GM21526 (cell line): ENCODE data around the gene FBXW7.

ENCODE experiments used
- ATAC-seq: cut with Tn5 transposase; IDR thresholded peaks from one replicate; pipeline ENCODE4 v1.9.1; 2021; ENCODE audit warnings: moderate library complexity; ENCODE audit not compliant: unreplicated experiment, low FRiP score

The FBXW7 gene

DNA sequence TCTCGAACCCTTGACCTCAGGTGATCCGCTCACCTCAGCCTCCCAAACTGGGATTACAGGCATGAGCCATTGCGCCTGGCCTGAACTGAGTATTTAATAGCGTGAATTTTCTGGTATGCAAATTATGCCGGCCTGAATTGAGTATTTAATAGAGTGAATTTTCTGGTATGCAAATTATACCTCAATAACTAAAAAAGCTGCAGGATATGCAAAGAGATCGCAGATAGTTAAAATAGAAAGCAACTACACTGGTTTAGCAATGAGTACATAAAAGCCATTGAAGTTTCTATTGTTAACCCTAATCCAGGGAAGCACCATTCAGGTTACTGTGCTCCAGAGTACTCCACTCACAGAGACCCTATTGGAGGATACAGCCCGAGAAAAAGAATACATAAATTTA is 22.8 kb downstream of the FBXW7 start:
- no peak for ATAC-seq

DNA sequence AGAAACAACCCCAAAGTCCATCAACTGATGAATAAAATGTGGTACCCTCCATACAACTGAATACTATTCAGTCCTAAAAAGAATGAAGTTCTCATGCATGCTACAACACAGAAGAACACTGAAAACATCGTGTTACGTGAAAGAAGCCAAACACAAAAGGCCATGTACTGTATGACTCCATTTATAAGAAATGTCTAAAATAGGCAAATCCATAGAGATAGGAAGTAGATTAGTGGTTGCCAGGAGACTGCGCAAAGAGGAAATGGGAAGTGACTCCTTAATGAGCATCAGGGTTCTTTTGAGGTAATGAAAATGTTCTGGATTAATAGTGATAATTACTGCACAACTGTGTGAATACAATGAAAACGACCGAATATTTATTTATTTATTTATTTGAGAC is 23.4 kb downstream of the FBXW7 start:
- ATAC-seq: no peak

DNA sequence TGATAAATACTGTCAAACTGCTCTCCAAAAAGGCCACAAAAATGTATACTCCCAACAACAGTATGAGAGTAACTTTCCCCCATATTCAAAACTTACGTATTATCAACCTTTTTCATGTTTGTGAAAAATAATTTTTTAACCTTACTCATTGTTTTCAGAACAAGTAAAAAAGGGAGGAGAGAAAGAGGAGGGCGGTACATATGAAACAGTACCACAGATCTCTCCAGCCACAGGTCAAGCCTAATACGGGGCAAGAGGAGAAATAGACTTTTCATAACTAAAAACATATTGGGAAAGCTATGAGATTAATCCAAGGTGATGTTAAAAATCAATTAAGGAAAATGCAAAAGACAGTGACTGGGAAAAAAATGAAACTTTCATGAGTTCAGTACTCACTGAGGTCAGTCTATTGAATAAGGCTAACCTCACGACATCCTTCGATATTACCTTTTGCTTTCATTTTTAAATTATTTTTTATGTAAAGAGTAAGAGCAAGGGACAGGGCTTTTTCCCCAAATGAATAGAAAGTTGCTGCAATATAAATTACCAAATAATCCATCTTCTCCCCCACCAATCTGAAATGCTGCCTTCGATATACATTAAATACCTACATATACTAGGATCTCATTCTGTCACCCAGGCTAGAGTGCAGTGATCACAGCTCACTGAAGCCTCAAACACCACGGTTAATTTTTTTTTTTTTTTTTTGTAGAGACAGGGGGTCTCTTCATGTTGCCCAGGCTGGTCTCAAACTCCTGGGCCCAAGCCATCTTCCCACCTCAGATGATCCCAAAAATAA is 25.3 kb downstream of the FBXW7 start:
- peak; percentile 43 for ATAC-seq

DNA sequence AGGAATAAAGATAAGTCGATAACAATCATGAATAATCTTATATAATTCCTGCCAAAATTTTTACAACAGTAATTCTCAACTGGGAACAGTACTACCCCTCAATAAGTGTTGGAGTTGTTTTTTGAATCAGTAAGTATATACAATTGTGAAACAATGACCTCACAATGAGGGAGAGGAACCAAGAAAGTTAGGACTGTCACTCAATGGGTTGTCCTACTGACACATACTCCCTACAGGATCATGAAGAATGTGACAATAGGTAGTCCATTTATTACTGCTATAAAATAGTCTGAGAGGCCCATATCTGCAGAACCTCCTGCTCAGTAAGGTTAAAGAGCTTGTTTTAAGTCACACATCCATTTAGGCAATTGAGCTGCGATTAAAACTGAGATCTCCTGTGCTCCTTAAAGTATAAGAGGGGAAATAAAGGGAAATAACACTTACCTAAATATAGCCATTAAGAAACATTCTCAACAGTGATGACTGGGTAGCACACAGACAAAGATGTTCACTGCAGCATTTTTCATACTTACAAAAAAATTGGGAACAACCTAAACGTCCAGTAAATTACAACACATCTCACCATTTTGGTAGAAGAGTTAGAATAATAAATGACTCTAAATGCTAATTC is 26.2 kb downstream of the FBXW7 start:
- no peak for ATAC-seq

DNA sequence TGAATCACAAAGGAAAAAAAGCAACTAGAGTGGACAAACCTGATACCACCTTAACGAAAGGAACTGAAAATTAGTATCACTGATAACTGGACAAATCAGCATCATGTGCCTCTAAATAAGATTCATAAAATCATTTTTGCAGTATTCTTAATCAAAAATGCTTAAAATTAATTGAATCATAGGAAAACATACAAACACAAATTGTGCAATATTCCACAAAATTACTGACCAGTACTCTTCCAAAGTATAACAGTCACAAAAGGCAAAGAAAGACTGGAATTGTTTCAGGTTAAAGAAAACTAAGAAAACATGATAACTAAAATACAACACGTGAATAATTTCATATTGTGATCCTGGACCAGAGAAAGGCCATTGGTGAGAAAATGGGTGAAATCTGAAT is 27.1 kb downstream of the FBXW7 start:
- no peak for ATAC-seq

DNA sequence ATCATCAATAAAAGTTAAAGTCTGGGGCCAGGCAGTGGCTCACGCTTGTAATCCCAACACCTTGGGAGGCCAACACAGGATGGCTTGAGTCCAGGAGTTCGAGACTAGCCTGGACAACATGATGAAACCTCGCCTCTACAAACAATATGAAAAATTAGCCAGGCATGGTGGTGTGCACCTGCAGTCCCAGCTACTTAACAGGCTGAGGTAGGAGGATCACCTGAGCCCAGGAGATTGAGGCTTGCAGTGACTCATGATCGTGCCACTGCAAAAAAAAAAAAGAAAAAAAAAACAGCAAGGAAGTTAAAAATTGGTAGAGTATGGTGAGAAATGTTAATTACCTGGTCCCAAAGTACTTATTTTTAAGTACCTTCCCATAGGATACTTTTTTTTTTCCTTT is 27.5 kb downstream of the FBXW7 start:
- no peak for ATAC-seq

DNA sequence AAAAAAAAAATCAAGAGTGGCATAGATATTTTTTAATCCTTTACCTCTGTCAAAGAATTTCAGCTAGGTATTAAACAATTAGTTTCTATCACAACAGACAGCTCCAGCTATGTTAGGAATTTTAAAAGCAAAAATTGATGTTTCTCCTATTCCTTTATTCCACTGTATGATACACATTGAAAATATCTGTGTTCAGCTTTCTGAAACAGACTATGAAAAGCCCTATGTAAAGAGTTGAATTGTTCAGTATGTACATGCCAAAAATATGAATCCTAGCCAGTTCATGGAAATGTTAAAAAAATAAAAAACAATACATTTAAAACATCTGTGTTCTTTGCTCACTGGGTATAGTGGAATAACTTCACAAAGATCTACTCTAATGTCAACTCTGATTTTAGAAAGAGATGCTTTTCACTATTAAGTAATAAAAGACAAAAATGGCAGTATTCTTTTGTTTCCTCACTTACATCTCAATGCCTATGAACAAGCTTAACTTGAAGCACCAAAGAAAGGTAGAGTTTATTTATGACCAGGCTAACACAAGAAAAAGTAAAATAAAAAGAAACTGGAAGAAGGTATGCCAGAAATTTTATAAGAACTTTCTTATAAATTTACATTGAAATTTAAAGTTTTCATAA is 32.1 kb downstream of the FBXW7 start:
- no peak for ATAC-seq

DNA sequence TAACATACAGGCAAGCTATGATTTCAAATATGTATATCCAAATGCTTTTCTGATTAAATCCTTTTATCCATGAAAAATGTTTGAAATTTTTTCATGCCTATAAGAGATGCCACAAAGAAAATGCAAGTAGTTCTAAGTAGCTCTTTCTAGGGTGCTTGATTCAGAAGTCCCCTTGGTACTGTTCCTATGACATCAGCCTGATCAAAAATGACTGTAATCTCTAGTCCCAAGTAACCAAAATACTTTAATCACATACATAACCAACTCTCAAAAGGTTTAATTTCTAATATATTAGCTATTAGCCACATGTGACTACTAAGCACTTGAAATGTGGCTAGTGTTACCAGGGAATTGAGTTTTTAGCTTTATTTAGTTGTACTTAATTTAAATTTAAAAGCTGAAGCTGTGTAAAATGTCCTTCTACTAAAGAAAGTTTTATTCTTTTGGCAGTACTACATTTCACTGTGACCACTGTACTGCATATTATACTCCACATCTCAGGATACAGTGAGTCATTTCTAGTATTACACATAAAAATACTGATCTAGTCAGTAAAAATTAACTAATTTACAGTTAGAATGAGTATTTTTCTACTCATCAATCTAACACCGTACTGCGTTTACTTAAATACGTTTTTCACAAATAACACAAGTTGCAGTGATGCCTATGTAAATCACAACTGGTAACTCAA is 33.9 kb downstream of the FBXW7 start:
- no peak for ATAC-seq

DNA sequence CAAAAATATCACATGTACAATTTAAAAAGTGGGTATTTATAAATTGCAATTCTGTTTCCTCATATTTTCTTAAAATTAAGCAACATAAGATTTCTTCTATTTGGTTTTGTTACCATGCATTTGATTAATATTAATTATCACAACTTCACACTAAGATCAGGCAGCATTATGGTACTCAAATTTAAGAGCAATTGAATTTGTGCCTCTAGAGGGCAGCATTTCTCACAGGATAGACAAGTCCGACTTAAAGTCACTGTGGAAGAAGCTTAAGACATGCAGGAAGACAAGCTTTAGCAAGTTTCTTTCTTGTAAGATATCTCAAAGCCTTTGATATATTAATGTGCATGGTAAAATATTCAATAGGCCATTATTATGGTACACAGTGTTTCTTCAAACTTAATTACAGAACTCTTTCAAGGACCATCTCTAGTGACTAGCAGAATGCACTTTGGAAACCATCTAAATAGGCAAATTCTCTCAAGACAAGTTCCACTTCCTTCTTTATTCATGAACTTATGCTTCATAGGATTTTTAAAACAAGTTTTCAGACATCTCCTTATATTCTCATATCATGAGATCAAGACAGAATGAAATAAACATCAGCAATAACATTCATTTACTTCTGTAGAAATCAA is 35.0 kb downstream of the FBXW7 start:
- peak; percentile 65 for ATAC-seq

DNA sequence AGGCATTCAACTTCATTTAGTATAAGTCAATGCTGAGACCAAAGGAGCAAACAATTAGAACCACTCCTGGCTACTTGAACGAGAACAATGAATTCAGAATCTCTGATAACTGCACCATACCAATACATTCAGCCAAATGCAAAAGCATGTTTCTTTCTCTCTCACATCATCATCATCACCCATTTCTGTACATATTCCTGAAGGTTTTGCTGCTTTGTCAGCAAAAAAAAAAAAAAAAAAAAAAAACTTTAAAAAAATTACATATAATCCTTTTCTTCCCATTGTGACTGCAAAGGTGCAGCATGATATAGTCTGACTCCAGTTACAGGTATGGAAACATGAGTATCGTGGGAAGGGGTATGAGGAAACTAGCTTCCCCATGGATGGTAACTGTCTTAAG is 35.6 kb downstream of the FBXW7 start:
- no peak for ATAC-seq

DNA sequence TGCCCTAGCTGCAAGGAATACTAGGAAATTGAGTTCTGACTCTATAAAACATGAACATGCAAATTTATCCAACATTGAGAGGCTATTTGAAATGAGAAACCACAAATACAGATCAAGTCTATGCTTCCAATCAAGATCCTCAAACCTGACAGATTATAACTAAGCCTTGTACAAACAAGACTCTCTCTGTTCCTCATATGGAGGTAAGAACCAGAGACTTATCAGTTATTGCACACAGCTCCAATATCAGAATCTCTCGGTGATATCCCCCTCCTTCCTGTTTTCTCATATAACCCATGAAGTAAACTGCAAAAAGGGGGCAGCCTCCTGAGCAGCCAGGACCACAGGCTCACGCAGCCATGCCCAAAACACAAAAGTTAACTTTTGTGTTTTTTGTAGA is 36.5 kb downstream of the FBXW7 start:
- no peak for ATAC-seq

DNA sequence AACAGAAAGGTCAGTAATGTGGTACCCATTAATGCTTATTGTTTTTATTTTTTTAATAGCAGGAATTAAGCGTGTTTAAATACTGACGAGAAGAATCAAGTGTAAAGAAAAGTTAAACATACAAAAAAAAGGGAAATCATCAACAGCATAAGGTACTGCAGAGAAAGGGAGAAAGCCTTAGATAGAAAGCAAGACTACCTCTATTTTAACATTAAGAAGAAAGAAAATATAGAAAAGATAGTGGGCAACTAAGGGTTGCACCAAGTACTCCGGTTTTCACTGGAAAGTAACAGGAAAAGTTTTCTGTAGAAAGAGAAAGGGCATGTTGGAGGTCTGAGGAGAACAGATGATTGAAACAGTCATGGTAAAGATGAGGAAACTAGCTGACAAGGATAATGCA is 41.9 kb downstream of the FBXW7 start:
- ATAC-seq: no peak

DNA sequence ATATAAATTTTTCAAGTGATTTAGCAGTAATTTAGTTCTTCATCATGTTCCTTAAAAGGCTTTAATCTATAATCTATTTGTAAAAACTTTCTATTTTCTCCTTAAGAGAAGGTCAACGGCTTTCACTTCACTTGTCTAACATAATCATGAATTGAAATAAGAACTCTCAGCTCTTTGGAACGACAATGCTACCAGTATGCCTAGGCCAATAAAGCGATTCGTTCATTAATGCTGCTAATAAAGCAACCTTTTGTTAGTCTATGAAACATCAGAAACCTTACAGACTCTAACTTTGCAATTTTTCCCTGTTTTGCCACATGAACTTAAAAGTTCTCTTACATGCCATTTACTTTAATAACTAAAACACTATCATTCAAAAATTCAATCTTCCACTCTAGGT is 47.6 kb downstream of the FBXW7 start:
- ATAC-seq: no peak

DNA sequence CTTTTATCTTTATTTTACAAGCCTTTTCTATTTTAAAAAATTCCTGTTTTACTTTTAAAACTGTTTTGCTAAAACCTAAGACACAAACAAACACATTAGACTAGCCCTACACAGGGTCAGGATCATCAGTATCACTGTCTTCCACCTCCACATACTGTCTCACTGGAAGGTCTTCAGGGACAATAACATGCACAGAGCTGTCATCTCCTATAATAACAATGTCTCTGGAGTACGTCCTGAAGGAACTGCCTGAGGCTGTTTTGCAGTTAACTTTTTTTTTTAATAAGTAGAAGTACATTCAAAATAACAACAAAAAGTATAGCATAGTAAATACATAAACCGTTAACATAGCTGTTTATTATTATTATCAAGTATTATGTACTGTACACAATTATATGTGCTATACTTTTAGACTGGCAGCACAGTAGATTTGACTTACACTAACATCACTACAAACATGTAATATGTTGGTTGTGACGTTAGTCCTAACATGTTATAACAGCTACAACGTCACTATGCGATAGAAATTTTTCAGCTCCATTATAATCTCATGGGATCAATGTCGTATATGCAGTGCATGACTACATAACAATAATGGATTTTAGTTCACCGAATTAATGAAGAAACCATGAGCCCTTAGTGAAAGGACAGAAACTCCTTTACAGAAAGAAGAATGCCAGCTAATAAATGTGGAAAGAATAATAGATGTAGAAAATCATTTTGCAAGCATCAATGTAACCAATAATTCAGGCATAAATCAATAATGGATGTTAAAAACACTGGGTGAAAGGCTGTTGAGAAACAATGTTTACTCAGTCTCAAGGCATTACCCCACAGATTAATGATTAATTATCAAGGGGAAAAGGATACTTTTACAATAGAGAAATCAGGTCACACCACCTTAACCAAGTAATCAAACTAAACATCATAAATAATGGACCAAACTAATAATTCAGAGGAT is 49.2 kb downstream of the FBXW7 start:
- no peak for ATAC-seq

DNA sequence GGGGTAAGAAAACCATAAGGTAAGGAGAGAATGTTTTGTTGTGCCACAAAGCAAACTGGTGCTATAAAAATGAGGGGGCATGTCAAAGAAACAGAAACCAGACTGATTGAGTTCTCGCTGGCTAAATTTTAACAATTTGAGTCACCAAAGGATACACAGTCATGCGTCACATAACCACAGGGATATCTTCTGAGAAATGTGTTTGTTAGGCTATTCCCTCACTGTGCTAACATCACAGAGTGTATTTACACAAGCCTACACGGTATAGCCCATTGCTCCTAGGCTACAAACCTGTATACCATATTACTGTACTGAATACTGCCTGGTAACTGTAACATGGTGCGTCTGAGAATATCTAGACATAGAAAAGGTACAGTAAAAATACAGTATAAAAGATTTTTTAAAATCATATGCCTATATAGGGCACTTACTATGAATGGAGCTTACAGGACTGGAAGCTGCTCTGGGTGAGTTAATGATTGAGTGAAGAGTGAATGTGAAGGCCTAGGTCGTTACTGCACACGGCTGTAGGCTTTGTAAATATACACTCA is 50.1 kb downstream of the FBXW7 start:
- ATAC-seq: peak; percentile 96

DNA sequence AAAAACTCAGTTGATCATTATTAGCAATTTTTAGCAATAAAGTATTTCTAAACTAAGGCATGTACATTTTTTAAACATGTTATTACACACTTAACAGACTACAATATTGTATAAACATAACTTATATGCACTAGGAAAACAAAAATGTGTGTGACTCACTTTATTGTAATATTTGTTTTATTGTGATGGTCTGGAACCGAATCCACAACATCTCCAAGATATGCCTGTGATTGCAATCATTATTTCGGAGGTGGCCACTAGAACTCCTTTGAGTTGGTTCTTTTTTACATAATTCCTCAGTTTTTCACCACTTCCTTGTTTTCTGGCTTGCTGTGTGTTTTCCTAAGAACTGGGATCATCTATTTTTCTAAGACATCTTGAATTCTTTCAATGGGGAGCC is 53.7 kb downstream of the FBXW7 start:
- ATAC-seq: no peak

DNA sequence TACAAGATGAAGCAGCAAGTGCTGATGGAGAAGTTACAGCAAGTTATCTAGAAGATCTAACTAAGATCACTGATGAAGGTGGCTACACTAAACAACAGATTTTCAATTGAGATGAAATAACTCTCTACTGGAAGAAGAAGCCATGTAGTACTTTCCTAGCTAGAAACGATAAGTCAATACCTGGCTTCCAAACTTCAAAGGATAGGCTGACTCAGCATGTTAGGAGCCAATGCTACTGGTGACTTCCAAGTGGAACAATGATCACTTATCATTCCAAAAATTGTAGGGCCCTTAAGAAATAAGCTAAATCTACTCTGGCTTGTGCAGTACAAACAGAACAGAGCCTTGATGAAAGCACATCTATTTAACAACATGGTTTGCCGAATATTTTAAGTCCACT is 55.0 kb downstream of the FBXW7 start:
- no peak for ATAC-seq

DNA sequence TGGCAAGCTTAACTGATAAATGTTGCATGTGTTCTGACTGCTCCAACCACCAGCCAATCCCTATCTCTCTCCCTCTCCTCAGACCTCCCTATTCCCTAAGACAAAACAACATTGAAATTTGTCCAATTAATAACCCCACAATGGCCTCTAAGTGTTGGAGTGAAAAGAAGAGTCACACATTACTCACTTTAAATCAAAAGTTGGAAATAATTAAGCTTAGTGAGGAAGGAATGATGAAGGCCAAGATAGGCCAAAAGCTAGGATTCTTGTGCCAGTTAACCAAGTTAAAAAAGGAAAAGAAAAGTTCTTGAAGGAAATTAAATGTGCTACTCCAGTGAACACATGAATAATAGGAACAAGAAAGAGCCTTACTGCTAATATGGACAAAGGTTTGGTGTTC is 55.6 kb downstream of the FBXW7 start:
- ATAC-seq: no peak

DNA sequence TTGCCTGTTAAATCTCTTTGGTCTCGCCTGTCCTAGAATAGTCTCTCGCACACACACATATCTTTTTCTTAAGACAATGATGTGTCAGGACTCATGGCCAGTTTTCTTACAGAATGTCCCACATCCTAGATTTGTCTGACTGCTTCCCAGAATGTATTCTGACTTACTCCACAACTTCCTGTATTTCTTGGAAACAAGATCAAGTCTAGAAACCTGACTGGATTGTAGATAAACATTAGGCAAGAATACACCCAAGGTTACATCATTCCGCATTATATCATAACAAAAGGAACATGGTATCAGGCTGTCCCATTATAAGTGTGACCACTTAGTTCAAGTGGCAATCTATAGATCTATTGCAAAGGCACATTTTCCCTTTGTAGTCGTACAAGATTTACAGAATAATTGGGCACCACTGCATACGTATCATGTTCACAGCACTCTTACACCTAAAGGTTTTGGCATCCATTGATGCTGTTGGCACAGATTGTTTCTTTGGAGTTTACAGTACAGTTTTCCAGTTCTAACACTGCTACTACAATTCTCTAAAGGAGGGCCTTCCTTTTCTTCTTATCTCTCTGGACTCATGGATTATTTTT is 56.4 kb downstream of the FBXW7 start:
- ATAC-seq: no peak
